Thymus (tissue), 11 donors: Measurements from ENCODE around the gene DNAJB1. TPM values are rescaled to one million over a fixed set of nuclear protein-coding genes. Genes with fewer than 3 reads are reported as not detected.
"Not testable (repeated sequence)": the region's sequence is repeated elsewhere in the genome, so short reads cannot be mapped to it uniquely, and the experiment has no call there.

Experiments used
- DNase-seq, 9 donors: peaks; one replicate each; pipeline ENCODE4 v3.0.0-alpha.2; 2013; ENCODE audit warnings: low spot score in 9 of 9, low read depth in 6 of 9, missing footprints in 1 of 9
- H3K27ac ChIP-seq, 2 donors: one replicate each; pipeline ENCODE4 v1.5.1; 2013; ENCODE audit warnings: control low read depth in 1 of 2, low read depth in 1 of 2, low read length in 1 of 2, mild to moderate bottlenecking in 1 of 2, moderate library complexity in 1 of 2
- H3K27me3 ChIP-seq, 2 donors: one replicate each; pipeline ENCODE4 v1.5.1; 2013; ENCODE audit warnings: low read length in 1 of 2; ENCODE audit not compliant: control insufficient read depth in 2 of 2, insufficient read depth in 1 of 2
- H3K36me3 ChIP-seq, 2 donors: one replicate each; pipeline ENCODE4 v1.5.1; 2013; ENCODE audit warnings: low read length in 1 of 2, mild to moderate bottlenecking in 1 of 2, moderate library complexity in 1 of 2; ENCODE audit not compliant: control insufficient read depth in 2 of 2, insufficient read depth in 2 of 2
- H3K4me1 ChIP-seq, 2 donors: one replicate each; pipeline ENCODE4 v1.5.1; 2013; ENCODE audit warnings: low read length in 2 of 2; ENCODE audit not compliant: control insufficient read depth in 2 of 2, insufficient read depth in 2 of 2
- H3K4me3 ChIP-seq, 2 donors: one replicate each; pipeline ENCODE4 v1.5.1; 2013; ENCODE audit warnings: low read length in 2 of 2, control low read depth in 1 of 2, mild to moderate bottlenecking in 1 of 2
- H3K9me3 ChIP-seq, 2 donors: one replicate each; pipeline ENCODE4 v1.5.1; 2013; ENCODE audit warnings: low read length in 1 of 2, mild to moderate bottlenecking in 1 of 2; ENCODE audit not compliant: control insufficient read depth in 2 of 2, insufficient read depth in 1 of 2
- WGBS: extraction: QIAGEN DNeasy Blood & Tissue Kit; methylation state at CpG from one replicate; pipeline ENCODE4 v1.1.7; 2013; 5-methylcytosine and 5-hydroxymethylcytosine counted together
- polyA plus RNA-seq: library from polyadenylated mRNA; stranded (reverse); fragments of 200-250 nt; gene quantifications from one replicate; pipeline ENCODE4 v1.2.3, GENCODE V29; 2013
- total RNA-seq: library from RNA; stranded (reverse); fragments of 120-200 nt; gene quantifications from one replicate; pipeline ENCODE4 v1.2.4, GENCODE V29; 2013
- donor health status: healthy.

The DNAJB1 gene
- total and polyA plus RNA-seq, 2 donors, result 65.0 to 70.7 TPM

GRCh38 chr19:14555918-14556661 is 37.9 kb upstream of the DNAJB1 start:
- Histone ChIP-seq H3K4me3 (no peak overlapping the region), H3K36me3 (peaks cover 5 to 26% of the 10 kb centered on the region in 2 donors), H3K27ac (no peak overlapping the region), H3K4me1 (peaks cover 5 to 41% of the 10 kb centered on the region in 2 donors), H3K27me3 (no peaks in the 10 kb centered on the region), H3K9me3 (no peaks in the 10 kb centered on the region)
- 96% methylated on average over 12 of the region's 12 CpGs for WGBS
- no peak for DNase-seq

GRCh38 chr19:14554382-14554812 is 36.2 kb upstream of the DNAJB1 start:
- Histone ChIP-seq H3K27ac (peak overlapping the region; percentile 42 to 50), H3K4me3 (no peak overlapping the region), H3K4me1 (peaks cover 5 to 49% of the 10 kb centered on the region in 2 donors), H3K9me3 (no peaks in the 10 kb centered on the region), H3K27me3 (no peaks in the 10 kb centered on the region), H3K36me3 (peaks cover 9 to 35% of the 10 kb centered on the region in 2 donors)
- no peak for DNase-seq
- 81% methylated on average over 6 of the region's 6 CpGs for WGBS

- Histone ChIP-seq H3K4me3 (no peak overlapping the region), H3K9me3 (no peaks in the 10 kb centered on the region), H3K27ac (peak overlapping the region; percentile 42 to 50), H3K27me3 (no peaks in the 10 kb centered on the region), H3K36me3 (peaks cover 13 to 37% of the 10 kb centered on the region in 2 donors), H3K4me1 (peaks cover 5 to 49% of the 10 kb centered on the region in 2 donors)
- 83% methylated on average over 9 of the region's 9 CpGs for whole genome bisulfite sequencing
- DNase-seq, result no peak
Measured at GRCh38 chr19:14553939-14554243, 35.7 kb upstream of the DNAJB1 start.

GRCh38 chr19:14553042-14553938 is 35.1 kb upstream of the DNAJB1 start:
- Histone ChIP-seq H3K27ac (peak overlapping the region in 1 of 2 donors; percentile 50), H3K4me1 (peaks cover 5 to 47% of the 10 kb centered on the region in 2 donors), H3K9me3 (no peaks in the 10 kb centered on the region), H3K36me3 (peaks cover 17 to 33% of the 10 kb centered on the region in 2 donors), H3K4me3 (no peak overlapping the region), H3K27me3 (no peaks in the 10 kb centered on the region)
- DNase-seq, result no peak
- WGBS, result 98% methylated on average over 35 of the region's 35 CpGs

- H3K36me3 ChIP-seq, result peaks cover 22 to 29% of the 10 kb centered on the region in 2 donors
- H3K4me3 ChIP-seq, DNase-seq, H3K9me3 ChIP-seq, H3K27me3 ChIP-seq: not testable (repeated sequence)
- H3K4me1 ChIP-seq, result peaks cover 5 to 47% of the 10 kb centered on the region in 2 donors
- peak overlapping the region; percentile 65 to 99 for H3K27ac ChIP-seq
- 86% methylated on average over 8 of the region's 8 CpGs for WGBS
Measured at GRCh38 chr19:14552006-14552360, 33.8 kb upstream of the DNAJB1 start.

- peaks cover 2 to 41% of the 10 kb centered on the region in 2 donors for H3K4me1 ChIP-seq
- peak in 8 of 9 donors; percentile 71 to 96 (median 88) for DNase-seq
- H3K27me3 ChIP-seq, H3K4me3 ChIP-seq, H3K9me3 ChIP-seq: not testable (repeated sequence)
- H3K27ac ChIP-seq, result peak overlapping the region; percentile 89 to 99
- H3K36me3 ChIP-seq, result peaks cover 22 to 29% of the 10 kb centered on the region in 2 donors
- WGBS, result 52% methylated on average over 12 of the region's 12 CpGs
Measured at GRCh38 chr19:14551134-14552005, 33.2 kb upstream of the DNAJB1 start.

- peaks cover 0 to 39% of the 10 kb centered on the region in 2 donors for H3K4me1 ChIP-seq
- no peaks in the 10 kb centered on the region for H3K27me3 ChIP-seq
- H3K4me3 ChIP-seq, result no peak overlapping the region
- H3K27ac ChIP-seq, result peak overlapping the region; percentile 26 to 74
- 76% methylated on average over 15 of the region's 15 CpGs for WGBS
- H3K36me3 ChIP-seq, result peaks cover 22 to 29% of the 10 kb centered on the region in 2 donors
- DNase-seq, result no peak
- no peaks in the 10 kb centered on the region for H3K9me3 ChIP-seq
Measured at GRCh38 chr19:14550201-14550754, 32.1 kb upstream of the DNAJB1 start.

GRCh38 chr19:14545716-14546082 is 27.5 kb upstream of the DNAJB1 start:
- 95% methylated on average over 9 of the region's 9 CpGs for WGBS
- no peak overlapping the region for H3K4me3 ChIP-seq
- H3K4me1 ChIP-seq, result peaks cover 0 to 19% of the 10 kb centered on the region in 2 donors
- peaks cover 17 to 18% of the 10 kb centered on the region in 2 donors for H3K36me3 ChIP-seq
- DNase-seq, result no peak
- H3K27ac ChIP-seq, result no peak overlapping the region
- no peaks in the 10 kb centered on the region for H3K9me3 ChIP-seq
- no peaks in the 10 kb centered on the region for H3K27me3 ChIP-seq
